ENCODE data around the gene AKT3. TPM values are rescaled to one million over a fixed set of nuclear protein-coding genes. Genes with fewer than 3 reads are reported as not detected.

AKT3 gene
- polyA plus RNA-seq, 1 experiment, result 34.9 TPM

DNA sequence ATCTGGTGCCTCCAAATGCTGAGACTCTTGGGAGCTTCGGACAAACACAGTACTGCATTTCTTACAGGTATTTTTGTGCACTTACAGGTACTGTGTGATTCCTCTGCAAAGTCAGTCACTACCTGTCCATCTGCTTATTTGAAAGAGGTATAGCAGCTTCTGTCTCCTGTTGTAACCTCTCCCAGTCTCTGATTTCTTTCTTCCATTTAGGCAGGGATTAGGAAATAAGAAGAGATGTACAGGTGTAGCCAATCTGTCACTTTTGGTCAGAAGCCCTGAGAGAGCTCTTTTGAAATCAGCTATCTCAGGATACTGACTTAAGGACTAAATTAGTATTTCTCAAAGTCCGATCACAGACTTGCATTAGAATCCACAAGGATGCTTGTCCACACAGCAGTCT is 54.0 kb downstream of the AKT3 start:
- no peak overlapping the region for H3K27ac ChIP-seq (ENCODE audit: low read depth, low read length)
- ChIA-PET CTCF (no interaction called here), POLR2A (no interaction called here)
- no peak overlapping the region for H3K4me3 ChIP-seq (ENCODE audit: low read depth, low read length)
- H3K9me3 ChIP-seq (ENCODE audit: control insufficient read depth, insufficient read depth, low read length), result no peaks in the 10 kb centered on the region; the same call in 1 of the 2 replicates
- no peak for DNase-seq (ENCODE audit: low read depth, low spot score)
- no peaks in the 10 kb centered on the region for H3K27me3 ChIP-seq (ENCODE audit: control insufficient read depth, insufficient read depth, low read length)
- TF ChIP-seq, protein P1, sequence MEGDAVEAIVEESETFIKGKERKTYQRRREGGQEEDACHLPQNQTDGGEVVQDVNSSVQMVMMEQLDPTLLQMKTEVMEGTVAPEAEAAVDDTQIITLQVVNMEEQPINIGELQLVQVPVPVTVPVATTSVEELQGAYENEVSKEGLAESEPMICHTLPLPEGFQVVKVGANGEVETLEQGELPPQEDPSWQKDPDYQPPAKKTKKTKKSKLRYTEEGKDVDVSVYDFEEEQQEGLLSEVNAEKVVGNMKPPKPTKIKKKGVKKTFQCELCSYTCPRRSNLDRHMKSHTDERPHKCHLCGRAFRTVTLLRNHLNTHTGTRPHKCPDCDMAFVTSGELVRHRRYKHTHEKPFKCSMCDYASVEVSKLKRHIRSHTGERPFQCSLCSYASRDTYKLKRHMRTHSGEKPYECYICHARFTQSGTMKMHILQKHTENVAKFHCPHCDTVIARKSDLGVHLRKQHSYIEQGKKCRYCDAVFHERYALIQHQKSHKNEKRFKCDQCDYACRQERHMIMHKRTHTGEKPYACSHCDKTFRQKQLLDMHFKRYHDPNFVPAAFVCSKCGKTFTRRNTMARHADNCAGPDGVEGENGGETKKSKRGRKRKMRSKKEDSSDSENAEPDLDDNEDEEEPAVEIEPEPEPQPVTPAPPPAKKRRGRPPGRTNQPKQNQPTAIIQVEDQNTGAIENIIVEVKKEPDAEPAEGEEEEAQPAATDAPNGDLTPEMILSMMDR (IDR thresholded peaks at IDR 0.05; ENCODE audit: low read depth, low read length), result no peak

DNA sequence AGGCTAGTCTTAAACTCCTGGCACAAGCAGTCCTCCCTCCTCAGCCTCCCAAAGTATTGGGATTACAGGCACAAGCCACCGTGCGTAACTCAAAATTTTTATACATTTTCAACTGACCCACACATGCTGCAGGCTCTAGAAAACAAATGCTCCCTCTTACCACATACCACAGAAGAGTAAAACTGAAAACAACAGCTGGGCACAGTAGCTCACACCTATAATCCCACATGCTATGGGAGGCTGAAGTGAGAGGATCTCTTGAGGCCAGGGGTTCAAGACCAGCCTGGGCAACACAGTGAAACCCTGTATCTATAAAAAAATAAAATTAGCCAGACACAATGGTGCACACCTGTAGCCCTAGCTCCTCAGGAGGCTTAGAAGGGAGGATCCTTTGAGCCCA is 56.7 kb downstream of the AKT3 start:
- Histone ChIP-seq H3K27ac (ENCODE audit: low read depth, low read length) (no peak overlapping the region), H3K27me3 (ENCODE audit: control insufficient read depth, insufficient read depth, low read length) (no peaks in the 10 kb centered on the region), H3K9me3 (ENCODE audit: control insufficient read depth, insufficient read depth, low read length) (no peaks in the 10 kb centered on the region; the same call in 1 of the 2 replicates), H3K4me3 (ENCODE audit: low read depth, low read length) (no peak overlapping the region)
- TF ChIP-seq, protein P1 (IDR thresholded peaks at IDR 0.05; ENCODE audit: low read depth, low read length), result no peak
- ChIA-PET POLR2A (no interaction called here), CTCF (interaction anchor here (0.6 to 2.0 kb wide), 4 partner anchors 12 to 372 kb away, joined by 3 to 6 read pairs (median 3); no protein-coding TSS in a partner anchor)
- no peak for DNase-seq (ENCODE audit: low read depth, low spot score)

DNA sequence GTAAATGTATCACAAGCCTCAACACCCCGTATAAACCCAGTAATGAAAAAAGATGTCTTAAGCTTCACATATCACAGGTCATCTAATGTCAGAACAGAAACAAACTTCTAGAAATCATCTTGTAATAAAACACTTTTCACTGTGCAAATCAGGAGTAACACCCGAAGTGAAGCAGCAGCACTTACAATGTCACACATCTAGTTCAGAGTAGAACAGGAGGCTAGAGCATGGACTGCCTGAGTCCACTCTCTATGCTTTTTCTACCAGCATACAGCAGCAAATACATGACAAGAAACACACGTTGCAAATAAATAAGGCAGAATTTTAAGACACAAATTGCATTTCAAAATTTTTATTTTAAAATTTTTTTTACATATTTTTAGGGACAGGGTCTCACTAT is 57.2 kb downstream of the AKT3 start:
- ChIA-PET CTCF (interaction anchor here (0.5 to 2.0 kb wide), 5 partner anchors 11 to 449 kb away, joined by 3 to 6 read pairs (median 4); no protein-coding TSS in a partner anchor), POLR2A (no interaction called here)
- H3K4me3 ChIP-seq (ENCODE audit: low read depth, low read length), result no peak overlapping the region
- TF ChIP-seq, protein P1 (IDR thresholded peaks at IDR 0.05; ENCODE audit: low read depth, low read length), result no peak
- H3K9me3 ChIP-seq (ENCODE audit: control insufficient read depth, insufficient read depth, low read length), result no peaks in the 10 kb centered on the region
- no peak overlapping the region for H3K27ac ChIP-seq (ENCODE audit: low read depth, low read length)
- no peak for DNase-seq (ENCODE audit: low read depth, low spot score)
- no peaks in the 10 kb centered on the region for H3K27me3 ChIP-seq (ENCODE audit: control insufficient read depth, insufficient read depth, low read length)

DNA sequence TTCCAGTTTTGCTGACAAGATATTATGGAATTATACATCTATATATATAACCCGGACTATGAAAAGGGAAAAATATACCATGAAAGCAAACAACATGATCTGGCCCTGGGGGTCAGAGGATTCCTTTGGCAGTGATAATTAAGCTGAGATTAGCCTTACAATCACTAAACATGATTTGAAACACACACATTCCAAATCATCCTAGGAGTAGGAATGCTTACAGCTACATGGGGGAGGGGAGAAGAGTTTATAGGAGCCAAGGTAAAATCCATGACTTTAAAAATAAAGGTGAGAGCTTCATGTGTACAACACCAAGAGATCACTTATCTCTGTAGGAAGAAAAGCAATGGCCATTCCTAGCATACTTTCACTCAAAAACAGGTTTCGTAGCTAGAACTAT is 57.6 kb downstream of the AKT3 start:
- no peaks in the 10 kb centered on the region for H3K9me3 ChIP-seq (ENCODE audit: control insufficient read depth, insufficient read depth, low read length)
- H3K27me3 ChIP-seq (ENCODE audit: control insufficient read depth, insufficient read depth, low read length), result no peaks in the 10 kb centered on the region
- ChIA-PET CTCF (interaction anchor here (0.5 to 1.3 kb wide), 4 partner anchors 11 to 449 kb away, joined by 3 to 4 read pairs (median 4); no protein-coding TSS in a partner anchor), POLR2A (no interaction called here)
- no peak overlapping the region for H3K27ac ChIP-seq (ENCODE audit: low read depth, low read length)
- no peak overlapping the region for H3K4me3 ChIP-seq (ENCODE audit: low read depth, low read length)
- TF ChIP-seq, protein P1 (IDR thresholded peaks at IDR 0.05; ENCODE audit: low read depth, low read length), result no peak
- DNase-seq (ENCODE audit: low read depth, low spot score), result no peak

DNA sequence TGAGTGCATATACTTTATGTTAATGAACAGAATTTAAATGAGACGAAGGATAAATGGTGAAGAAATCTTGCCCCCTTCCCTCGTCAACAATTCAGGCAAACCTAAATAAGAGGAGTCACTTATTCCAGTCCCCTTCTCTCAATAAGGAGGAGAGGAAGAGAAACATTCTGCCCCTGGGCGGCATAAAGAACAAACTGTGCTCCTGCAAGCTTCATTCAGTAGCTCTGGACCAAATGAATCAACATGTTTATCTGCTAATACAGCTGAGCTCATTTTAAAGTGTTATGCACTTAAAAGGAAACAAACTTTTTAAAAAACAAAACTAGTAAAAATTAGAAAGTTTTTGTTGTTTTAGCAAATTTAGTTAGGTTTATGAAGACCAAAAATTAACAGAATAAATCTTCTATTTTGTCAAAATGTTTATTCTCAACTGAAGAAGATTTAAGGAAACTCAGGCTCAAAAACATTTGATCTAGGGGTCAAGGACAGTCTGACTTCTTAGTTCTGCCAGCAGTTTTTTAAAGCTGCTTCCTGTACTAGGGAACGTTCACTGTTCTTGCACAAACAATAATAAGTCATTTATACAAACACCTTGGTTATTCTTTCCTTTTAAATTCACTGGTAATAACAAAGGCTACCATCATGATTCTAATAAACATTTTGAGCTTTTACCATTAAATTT is 58.3 kb downstream of the AKT3 start:
- no peaks in the 10 kb centered on the region for H3K9me3 ChIP-seq (ENCODE audit: control insufficient read depth, insufficient read depth, low read length)
- no peak overlapping the region for H3K4me3 ChIP-seq (ENCODE audit: low read depth, low read length)
- ChIA-PET POLR2A (interaction anchor here (0.6 kb wide), 1 partner anchor 723 kb away, joined by 7 read pairs; no protein-coding TSS in a partner anchor), CTCF (interaction anchor here (1.0 to 1.3 kb wide), 2 partner anchors 10 to 448 kb away, joined by 3 to 4 read pairs; no protein-coding TSS in a partner anchor)
- TF ChIP-seq, protein P1 (IDR thresholded peaks at IDR 0.05; ENCODE audit: low read depth, low read length), result no peak
- no peak overlapping the region for H3K27ac ChIP-seq (ENCODE audit: low read depth, low read length)
- no peaks in the 10 kb centered on the region for H3K27me3 ChIP-seq (ENCODE audit: control insufficient read depth, insufficient read depth, low read length)
- no peak for DNase-seq (ENCODE audit: low read depth, low spot score)
